ENCODE measurements around the gene DGCR2. TPM values are rescaled to one million over a fixed set of nuclear protein-coding genes. Genes with fewer than 3 reads are reported as not detected.

DGCR2 gene
- total and polyA plus RNA-seq, 2 experiments from 2014 or later = 18.5 to 83.0 TPM

DNA sequence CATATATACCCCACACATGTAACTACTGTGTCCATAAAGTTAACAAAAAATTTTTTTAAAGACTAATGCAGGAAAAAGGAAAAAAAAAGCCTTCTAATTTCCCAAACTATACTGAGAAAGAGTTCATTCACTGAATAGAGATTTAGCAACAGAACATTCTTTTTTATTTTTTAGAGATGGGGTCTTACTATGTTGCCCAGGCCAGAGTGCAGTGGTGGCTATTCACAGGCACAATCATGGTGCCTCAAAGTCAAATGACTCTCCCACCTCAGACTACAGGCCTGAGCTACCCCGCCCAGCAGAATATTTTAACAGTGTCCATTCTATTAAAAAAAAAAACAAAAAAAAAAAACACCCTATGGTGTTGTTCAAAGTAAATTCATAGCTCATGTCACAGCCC, 25.7 kb downstream of the DGCR2 start:
- Histone ChIP-seq H3K36me3 (ENCODE audit: insufficient read depth) (no peaks in the 10 kb centered on the region), H3K27ac (ENCODE audit: low read depth) (no peak overlapping the region), H3K79me2 (replicated peaks; ENCODE audit: insufficient read depth) (peaks cover 96% of the 10 kb centered on the region), H3K4me3 (no peak overlapping the region), H3K9me2 (ENCODE audit: insufficient read depth) (no peaks in the 10 kb centered on the region), H2AFZ (no peak overlapping the region), H3K4me1 (ENCODE audit: insufficient read depth) (no peaks in the 10 kb centered on the region), H3K27me3 (ENCODE audit: insufficient read depth) (no peaks in the 10 kb centered on the region), H4K20me1 (replicated peaks; ENCODE audit: insufficient read depth) (peaks cover 43% of the 10 kb centered on the region), H3F3A (replicated peaks; ENCODE audit: low read depth) (no peaks in the 10 kb centered on the region), H3K4me2 (no peak overlapping the region)
- Mint-ChIP-seq H3K9me3 (no peaks in the 10 kb centered on the region), H3K27ac (no peak overlapping the region), H3K36me3 (ENCODE audit: low read depth) (no peaks in the 10 kb centered on the region; the same call in 1 of the 3 replicates), H3K27me3 (ENCODE audit: insufficient read depth, low read depth, poor library complexity) (peaks cover 1% of the 10 kb centered on the region), H3K4me3 (no peak overlapping the region), H3K4me1 (peaks cover 2% of the 10 kb centered on the region; the same call in 1 of the 3 replicates)
- TF ChIP-seq JUNB (IDR thresholded peaks at IDR 0.05; ENCODE audit: unreplicated experiment) (no peak), NANOG (IDR thresholded peaks at IDR 0.05; ENCODE audit: borderline replicate concordance) (no peak), CREB1 (CRISPR knock-in tag; IDR thresholded peaks at IDR 0.05; ENCODE audit: low read depth) (no peak), EZH2phosphoT487 (IDR thresholded peaks at IDR 0.05; ENCODE audit: unreplicated experiment) (no peak), CTCF (conservative IDR thresholded peaks at IDR 0.05; ENCODE audit: low read depth in 2 of 2) (no peak), STAT1 (IDR thresholded peaks at IDR 0.05; ENCODE audit: unreplicated experiment) (no peak), EZH2 (IDR thresholded peaks at IDR 0.05; ENCODE audit: low read depth, unreplicated experiment) (no peak), REST (IDR thresholded peaks at IDR 0.05; ENCODE audit: unreplicated experiment) (no peak), ZNF114 (CRISPR knock-in tag; IDR thresholded peaks at IDR 0.05) (no peak), POLR2AphosphoS5 (IDR thresholded peaks at IDR 0.05; ENCODE audit: low read depth) (no peak), ZNF331 (CRISPR knock-in tag; IDR thresholded peaks at IDR 0.05; ENCODE audit: low read depth) (no peak)
- TF ChIP-seq, protein P1, sequence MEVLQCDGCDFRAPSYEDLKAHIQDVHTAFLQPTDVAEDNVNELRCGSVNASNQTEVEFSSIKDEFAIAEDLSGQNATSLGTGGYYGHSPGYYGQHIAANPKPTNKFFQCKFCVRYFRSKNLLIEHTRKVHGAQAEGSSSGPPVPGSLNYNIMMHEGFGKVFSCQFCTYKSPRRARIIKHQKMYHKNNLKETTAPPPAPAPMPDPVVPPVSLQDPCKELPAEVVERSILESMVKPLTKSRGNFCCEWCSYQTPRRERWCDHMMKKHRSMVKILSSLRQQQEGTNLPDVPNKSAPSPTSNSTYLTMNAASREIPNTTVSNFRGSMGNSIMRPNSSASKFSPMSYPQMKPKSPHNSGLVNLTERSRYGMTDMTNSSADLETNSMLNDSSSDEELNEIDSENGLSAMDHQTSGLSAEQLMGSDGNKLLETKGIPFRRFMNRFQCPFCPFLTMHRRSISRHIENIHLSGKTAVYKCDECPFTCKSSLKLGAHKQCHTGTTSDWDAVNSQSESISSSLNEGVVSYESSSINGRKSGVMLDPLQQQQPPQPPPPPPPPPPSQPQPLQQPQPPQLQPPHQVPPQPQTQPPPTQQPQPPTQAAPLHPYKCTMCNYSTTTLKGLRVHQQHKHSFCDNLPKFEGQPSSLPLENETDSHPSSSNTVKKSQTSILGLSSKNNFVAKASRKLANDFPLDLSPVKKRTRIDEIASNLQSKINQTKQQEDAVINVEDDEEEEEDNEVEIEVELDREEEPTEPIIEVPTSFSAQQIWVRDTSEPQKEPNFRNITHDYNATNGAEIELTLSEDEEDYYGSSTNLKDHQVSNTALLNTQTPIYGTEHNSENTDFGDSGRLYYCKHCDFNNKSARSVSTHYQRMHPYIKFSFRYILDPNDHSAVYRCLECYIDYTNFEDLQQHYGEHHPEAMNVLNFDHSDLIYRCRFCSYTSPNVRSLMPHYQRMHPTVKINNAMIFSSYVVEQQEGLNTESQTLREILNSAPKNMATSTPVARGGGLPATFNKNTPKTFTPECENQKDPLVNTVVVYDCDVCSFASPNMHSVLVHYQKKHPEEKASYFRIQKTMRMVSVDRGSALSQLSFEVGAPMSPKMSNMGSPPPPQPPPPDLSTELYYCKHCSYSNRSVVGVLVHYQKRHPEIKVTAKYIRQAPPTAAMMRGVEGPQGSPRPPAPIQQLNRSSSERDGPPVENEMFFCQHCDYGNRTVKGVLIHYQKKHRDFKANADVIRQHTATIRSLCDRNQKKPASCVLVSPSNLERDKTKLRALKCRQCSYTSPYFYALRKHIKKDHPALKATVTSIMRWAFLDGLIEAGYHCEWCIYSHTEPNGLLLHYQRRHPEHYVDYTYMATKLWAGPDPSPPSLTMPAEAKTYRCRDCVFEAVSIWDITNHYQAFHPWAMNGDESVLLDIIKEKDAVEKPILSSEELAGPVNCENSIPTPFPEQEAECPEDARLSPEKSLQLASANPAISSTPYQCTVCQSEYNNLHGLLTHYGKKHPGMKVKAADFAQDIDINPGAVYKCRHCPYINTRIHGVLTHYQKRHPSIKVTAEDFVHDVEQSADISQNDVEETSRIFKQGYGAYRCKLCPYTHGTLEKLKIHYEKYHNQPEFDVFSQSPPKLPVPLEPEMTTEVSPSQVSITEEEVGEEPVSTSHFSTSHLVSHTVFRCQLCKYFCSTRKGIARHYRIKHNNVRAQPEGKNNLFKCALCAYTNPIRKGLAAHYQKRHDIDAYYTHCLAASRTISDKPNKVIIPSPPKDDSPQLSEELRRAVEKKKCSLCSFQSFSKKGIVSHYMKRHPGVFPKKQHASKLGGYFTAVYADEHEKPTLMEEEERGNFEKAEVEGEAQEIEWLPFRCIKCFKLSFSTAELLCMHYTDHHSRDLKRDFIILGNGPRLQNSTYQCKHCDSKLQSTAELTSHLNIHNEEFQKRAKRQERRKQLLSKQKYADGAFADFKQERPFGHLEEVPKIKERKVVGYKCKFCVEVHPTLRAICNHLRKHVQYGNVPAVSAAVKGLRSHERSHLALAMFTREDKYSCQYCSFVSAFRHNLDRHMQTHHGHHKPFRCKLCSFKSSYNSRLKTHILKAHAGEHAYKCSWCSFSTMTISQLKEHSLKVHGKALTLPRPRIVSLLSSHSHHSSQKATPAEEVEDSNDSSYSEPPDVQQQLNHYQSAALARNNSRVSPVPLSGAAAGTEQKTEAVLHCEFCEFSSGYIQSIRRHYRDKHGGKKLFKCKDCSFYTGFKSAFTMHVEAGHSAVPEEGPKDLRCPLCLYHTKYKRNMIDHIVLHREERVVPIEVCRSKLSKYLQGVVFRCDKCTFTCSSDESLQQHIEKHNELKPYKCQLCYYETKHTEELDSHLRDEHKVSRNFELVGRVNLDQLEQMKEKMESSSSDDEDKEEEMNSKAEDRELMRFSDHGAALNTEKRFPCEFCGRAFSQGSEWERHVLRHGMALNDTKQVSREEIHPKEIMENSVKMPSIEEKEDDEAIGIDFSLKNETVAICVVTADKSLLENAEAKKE (CRISPR knock-in tag; IDR thresholded peaks at IDR 0.05) = no peak
- TF ChIP-seq, protein P2, sequence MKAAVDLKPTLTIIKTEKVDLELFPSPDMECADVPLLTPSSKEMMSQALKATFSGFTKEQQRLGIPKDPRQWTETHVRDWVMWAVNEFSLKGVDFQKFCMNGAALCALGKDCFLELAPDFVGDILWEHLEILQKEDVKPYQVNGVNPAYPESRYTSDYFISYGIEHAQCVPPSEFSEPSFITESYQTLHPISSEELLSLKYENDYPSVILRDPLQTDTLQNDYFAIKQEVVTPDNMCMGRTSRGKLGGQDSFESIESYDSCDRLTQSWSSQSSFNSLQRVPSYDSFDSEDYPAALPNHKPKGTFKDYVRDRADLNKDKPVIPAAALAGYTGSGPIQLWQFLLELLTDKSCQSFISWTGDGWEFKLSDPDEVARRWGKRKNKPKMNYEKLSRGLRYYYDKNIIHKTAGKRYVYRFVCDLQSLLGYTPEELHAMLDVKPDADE (IDR thresholded peaks at IDR 0.05) = no peak
- no peak for DNase-seq (ENCODE audit: low spot score)
- ATAC-seq = no peak

Data from GM23338 (cell line).